ENCODE results near the gene GYG2. TPM values are rescaled to one million over a fixed set of nuclear protein-coding genes. Genes with fewer than 3 reads are reported as not detected.
"Not testable (repeated sequence)": the region's sequence is repeated elsewhere in the genome, so short reads cannot be mapped to it uniquely, and the experiment has no call there.

The GYG2 gene
- not detected for total RNA-seq

DNA sequence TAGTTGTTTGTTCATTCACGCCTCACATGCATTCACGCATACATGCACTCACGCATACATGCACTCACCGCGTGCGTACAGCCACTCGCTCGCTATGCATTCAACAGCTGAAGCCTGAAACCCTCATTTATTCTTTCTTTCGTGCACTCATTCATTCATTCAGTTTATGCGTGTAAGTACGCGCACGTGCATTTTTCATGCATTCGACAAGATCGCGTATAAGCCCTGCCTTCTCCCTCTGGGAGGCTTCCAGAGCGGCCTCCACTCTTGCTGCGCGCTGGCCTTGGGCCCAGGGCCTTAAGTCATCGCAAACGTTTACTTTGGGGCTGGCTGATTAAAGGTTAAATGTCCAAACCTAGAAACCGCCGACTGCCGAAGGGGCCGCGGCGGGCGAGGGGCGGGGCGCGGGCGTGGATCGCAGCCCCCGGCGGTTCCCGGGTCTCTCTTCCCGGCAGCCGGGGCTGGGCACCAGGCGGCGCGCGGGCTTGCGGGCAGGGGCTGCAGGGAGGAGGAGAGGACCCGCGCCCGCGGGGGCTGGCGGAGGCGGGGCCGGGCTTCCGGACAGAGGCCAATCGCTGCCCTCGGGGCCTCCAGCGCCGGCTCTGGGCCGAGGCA is at the start of gene GYG2:
Gene GYG2, plus strand, starts transcription at position 587 of the 615 bp plus-strand sequence. CDS start 1,259 bp downstream, outside the sequence.
- no peaks in the 10 kb centered on the region for H3K36me3 Mint-ChIP-seq
- H3K27ac Mint-ChIP-seq = no peak within 1 kb of the TSS
- H3K4me3 Mint-ChIP-seq = no peak within 1 kb of the TSS
- H3K9me3 Mint-ChIP-seq = no peaks in the 10 kb centered on the region
- DNase-seq = no peak
- peaks cover 19% of the 10 kb centered on the region for H3K27me3 Mint-ChIP-seq
- no peaks in the 10 kb centered on the region for H3K4me1 Mint-ChIP-seq

DNA sequence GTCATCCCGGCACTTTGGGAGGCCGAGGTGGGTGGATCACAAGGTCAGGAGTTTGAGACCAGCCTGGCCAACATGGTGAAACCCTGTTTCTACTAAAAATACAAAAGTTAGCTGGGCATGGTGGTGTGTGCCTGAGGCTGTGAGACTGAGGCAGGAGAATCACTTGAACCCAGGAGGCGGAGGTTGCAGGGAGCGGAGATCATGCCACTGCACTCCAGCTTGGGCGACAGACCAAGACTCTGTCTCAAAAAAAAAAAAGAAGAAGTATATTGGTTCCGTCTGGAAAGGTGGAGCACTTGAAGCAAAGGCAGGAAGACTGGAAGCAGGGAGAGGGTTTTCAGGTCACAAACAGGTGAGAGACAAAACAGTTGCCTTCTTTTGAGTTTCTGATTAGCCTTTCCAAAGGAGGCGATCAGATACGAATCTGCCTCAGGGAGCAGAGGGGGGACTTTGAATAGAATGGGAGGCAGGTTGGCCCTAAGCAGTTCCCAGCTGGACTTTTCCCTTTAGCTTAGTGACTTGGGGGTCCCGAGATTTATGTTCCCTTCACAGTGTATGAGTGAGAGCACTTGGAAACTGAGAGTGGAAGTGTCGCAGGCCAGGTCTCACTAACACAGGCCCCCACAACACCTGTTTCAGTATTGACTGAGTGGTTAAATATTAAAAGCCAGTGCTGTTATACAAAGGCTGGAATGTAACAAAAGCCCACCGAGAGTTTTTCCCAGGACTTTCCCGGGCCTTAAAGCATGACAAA is 48.1 kb upstream of the GYG2 start:
- H3K9me3 Mint-ChIP-seq, H3K36me3 Mint-ChIP-seq, H3K27me3 Mint-ChIP-seq, H3K4me1 Mint-ChIP-seq, DNase-seq, H3K27ac Mint-ChIP-seq, H3K4me3 Mint-ChIP-seq: not testable (repeated sequence)

DNA sequence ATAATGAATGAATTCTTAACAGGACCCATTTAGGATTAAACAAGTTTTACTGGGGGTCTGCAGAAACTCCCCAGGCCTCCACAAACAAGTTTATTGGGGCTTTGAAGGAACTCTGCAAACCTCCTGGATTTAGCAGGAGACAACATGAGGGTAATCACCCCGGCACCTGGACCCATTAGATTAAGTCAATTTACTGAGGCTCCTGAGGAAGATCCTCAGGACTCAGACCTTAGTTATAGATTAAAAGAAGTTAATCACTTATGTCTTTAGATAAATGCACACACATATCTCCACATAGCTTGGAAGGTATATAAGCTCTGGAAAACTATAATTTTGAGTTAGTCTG is 47.5 kb upstream of the GYG2 start:
- no peaks in the 10 kb centered on the region for H3K9me3 Mint-ChIP-seq
- H3K27me3 Mint-ChIP-seq = no peaks in the 10 kb centered on the region
- DNase-seq = no peak
- no peak overlapping the region for H3K4me3 Mint-ChIP-seq
- peaks cover 6% of the 10 kb centered on the region for H3K4me1 Mint-ChIP-seq
- no peaks in the 10 kb centered on the region for H3K36me3 Mint-ChIP-seq
- no peak overlapping the region for H3K27ac Mint-ChIP-seq

DNA sequence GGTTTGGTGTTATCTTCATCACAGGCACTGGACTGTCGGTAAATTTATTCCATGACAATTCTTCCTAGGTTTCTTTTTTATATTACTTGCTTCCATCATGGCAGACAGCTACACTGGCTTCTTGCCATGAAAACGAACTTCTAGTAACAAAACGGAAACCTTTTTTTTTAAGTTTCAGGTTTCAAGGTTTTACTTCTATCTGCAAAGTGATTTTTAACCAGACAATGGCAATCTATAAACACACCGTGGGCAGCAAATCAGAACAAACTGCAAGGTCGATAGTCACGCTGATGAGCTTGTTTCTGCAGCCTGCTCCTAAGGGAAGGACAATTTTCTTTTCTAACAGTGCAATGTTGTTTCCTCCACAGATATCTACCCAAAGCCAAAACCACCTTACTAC is 47.0 kb upstream of the GYG2 start:
- Mint-ChIP-seq H3K27ac (no peak overlapping the region), H3K36me3 (no peaks in the 10 kb centered on the region)

DNA sequence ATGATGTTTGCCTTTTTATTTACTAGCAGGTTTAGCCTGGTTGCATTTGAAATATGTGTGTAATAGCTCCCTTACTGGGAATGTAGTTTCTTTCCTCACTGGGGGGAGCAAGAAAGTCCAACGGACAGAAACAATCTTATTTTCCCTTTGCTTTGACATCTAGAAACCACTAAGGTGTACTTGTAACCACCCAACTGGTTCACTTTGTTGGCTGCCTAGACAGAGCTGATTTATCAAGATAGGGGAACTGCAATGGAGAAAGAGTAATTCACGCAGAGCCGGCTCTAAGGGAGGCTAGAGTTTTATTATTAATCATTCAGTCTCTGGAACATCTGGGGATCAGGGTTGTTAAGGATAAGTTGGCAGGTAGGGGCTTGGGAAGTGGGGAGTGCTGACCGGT is 46.6 kb upstream of the GYG2 start:
- no peak for DNase-seq
- no peak overlapping the region for H3K4me3 Mint-ChIP-seq
- H3K27me3 Mint-ChIP-seq = no peaks in the 10 kb centered on the region
- H3K27ac Mint-ChIP-seq = no peak overlapping the region
- no peaks in the 10 kb centered on the region for H3K36me3 Mint-ChIP-seq
- H3K4me1 Mint-ChIP-seq = peaks cover 6% of the 10 kb centered on the region
- H3K9me3 Mint-ChIP-seq = no peaks in the 10 kb centered on the region

More for the DNA sequence above, 47.0 kb upstream of the GYG2 start:
- Mint-ChIP-seq H3K27me3 (no peaks in the 10 kb centered on the region), H3K4me3 (no peak overlapping the region), H3K4me1 (peaks cover 6% of the 10 kb centered on the region), H3K9me3 (no peaks in the 10 kb centered on the region)
- no peak for DNase-seq

DNA sequence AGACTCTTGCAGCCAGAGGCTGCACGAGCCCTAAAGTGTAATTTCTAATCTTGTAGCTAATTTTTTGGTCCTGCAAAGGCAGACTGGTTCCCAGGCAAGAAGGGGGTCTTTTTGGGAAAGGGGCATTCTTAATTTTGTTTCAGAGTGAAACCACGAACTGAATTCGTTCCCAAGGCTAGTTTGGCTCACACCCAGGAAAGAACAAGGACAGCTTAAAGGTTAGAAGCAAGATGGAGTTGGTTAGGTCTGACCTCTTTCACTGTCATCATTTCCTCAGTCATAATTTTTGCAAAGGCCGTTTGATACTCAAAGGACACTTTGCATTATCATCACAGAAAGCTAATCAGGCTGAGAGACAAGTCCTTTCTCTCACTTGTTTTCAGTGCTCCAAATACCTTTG is 46.0 kb upstream of the GYG2 start:
- peaks cover 6% of the 10 kb centered on the region for H3K4me1 Mint-ChIP-seq
- no peaks in the 10 kb centered on the region for H3K36me3 Mint-ChIP-seq
- no peak overlapping the region for H3K4me3 Mint-ChIP-seq
- no peaks in the 10 kb centered on the region for H3K27me3 Mint-ChIP-seq
- DNase-seq = no peak
- H3K27ac Mint-ChIP-seq = no peak overlapping the region
- H3K9me3 Mint-ChIP-seq = no peaks in the 10 kb centered on the region

DNA sequence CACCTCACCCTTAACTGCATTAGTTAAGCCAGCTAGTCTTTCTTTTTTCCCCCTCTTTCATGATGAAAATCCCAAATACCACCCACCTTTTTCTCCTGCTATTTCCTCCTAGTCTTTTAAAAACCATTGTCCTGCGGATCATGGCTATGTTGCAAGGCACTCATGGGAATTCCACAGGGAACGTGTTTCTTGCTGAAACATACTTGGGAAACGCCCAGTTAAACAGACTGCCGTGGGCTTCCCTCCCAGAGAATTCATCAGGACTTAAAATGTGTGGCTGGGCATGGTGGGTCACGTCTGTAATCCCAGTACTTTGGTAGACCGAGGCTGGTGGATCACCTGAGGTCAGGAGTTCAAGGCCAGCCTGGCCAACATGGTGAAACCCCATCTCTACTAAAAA is 44.7 kb upstream of the GYG2 start:
- Mint-ChIP-seq H3K9me3 (no peaks in the 10 kb centered on the region), H3K36me3 (no peaks in the 10 kb centered on the region), H3K27me3 (no peaks in the 10 kb centered on the region), H3K4me3 (no peak overlapping the region), H3K4me1 (peaks cover 6% of the 10 kb centered on the region), H3K27ac (no peak overlapping the region)
- no peak for DNase-seq

DNA sequence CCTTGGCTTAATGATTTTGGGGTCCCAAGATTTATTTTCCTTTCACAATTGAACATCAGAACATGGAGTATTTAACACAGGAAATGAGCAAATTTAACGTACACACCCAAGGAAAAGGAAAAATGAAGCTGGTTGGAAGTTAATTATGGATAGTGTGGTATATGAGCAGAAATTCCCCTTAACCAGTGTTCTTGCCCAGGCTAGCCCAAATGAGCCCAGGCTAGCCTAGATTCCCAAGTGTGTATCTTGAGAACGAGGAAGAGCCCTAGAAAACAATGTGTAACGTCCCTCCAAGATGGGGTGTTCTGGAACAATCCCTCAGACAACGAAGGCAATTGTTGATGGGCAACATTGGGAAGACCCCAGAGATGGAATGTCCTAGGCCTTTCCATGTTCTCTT is 43.2 kb upstream of the GYG2 start:
- peaks cover 6% of the 10 kb centered on the region for H3K4me1 Mint-ChIP-seq
- no peak overlapping the region for H3K27ac Mint-ChIP-seq
- H3K27me3 Mint-ChIP-seq = no peaks in the 10 kb centered on the region
- no peak overlapping the region for H3K4me3 Mint-ChIP-seq
- DNase-seq = no peak
- H3K36me3 Mint-ChIP-seq = no peaks in the 10 kb centered on the region
- H3K9me3 Mint-ChIP-seq = no peaks in the 10 kb centered on the region

DNA sequence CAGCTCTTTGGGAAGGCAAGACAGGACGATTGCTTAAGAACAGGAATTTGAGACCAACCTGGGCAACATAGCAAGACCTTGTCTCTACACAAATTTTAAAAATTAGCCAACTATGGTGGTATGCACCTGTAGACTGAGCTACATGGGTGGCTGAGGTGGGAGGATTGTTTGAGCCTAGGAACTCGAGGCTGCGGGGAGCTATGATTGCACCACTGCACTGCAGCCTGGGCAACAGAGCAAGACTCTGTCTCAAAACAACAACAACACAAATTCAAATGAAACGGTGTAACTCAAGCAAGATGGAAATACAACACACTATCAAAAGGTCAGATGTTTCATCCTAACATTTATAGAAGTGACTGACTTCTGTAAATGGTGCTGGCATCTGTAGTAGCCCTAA is 39.8 kb upstream of the GYG2 start:
- DNase-seq = no peak
- Mint-ChIP-seq H3K4me3 (no peak overlapping the region), H3K27ac (no peak overlapping the region), H3K9me3 (no peaks in the 10 kb centered on the region), H3K36me3 (no peaks in the 10 kb centered on the region), H3K27me3 (no peaks in the 10 kb centered on the region), H3K4me1 (no peaks in the 10 kb centered on the region)

DNA sequence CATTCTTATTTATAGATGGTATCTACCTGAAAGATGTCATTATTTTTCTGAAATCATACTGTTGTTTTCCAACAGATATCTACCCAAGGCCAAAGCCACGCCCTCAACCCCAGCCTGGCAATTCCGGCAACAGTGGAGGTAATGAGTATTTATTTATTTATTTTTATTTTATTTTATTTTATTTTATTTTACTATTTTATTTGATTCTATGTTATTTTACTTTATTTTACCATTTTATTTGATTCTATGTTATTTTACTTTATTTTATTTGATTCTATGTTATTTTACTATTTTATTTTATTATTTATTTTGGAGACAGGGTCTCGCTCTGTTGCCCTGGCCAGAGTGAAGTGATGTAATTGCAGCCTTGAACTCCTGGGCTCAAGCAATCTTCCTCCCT is 39.2 kb upstream of the GYG2 start:
- Mint-ChIP-seq H3K27ac (no peak overlapping the region), H3K36me3 (no peaks in the 10 kb centered on the region), H3K27me3 (no peaks in the 10 kb centered on the region), H3K9me3 (no peaks in the 10 kb centered on the region), H3K4me3 (no peak overlapping the region), H3K4me1 (no peaks in the 10 kb centered on the region)
- DNase-seq = no peak

DNA sequence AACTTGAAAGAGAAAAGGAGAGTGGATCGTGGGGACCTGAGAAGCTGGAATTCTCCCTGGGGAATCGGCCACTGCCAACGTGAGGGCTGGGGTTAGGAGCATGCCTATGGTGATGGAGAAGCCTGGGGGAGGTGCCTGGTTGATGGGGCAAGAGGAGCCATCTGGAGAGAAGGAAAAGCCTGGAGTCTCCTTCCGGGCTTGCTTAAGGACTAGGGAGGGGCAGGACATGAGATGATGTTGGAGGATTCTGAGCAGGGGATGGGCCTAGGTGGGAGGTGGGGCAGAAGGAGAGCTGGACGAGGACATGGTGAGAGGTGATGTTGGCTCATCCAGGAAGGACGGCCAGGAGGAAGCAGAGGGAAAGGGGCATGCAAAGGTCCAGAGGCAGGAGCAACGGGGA is 35.0 kb upstream of the GYG2 start:
- Mint-ChIP-seq H3K4me1 (no peaks in the 10 kb centered on the region), H3K27ac (no peak overlapping the region), H3K4me3 (no peak overlapping the region), H3K9me3 (no peaks in the 10 kb centered on the region), H3K27me3 (no peaks in the 10 kb centered on the region), H3K36me3 (no peaks in the 10 kb centered on the region)
- DNase-seq = no peak

DNA sequence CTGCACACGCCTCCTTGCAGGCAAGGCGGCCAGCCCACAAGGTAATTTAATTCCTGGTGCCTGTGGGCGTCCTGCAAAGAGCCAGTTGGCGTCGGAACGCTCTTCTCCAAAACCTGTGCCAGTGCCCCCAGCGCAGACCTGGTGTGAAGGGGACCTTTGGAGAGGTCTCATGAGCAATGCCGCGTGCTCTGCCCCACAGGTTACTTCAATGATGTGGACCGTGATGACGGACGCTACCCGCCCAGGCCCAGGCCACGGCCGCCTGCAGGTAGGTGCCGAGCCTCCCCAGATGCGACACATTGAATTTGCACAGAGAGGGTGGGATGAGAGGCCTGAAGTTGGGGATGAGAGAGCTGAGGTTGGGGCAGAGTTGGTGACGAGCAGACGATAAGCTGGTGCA is 34.4 kb upstream of the GYG2 start:
- H3K27ac Mint-ChIP-seq = no peak overlapping the region
- H3K27me3 Mint-ChIP-seq = no peaks in the 10 kb centered on the region
- no peak overlapping the region for H3K4me3 Mint-ChIP-seq
- DNase-seq = no peak
- H3K9me3 Mint-ChIP-seq = no peaks in the 10 kb centered on the region
- H3K36me3 Mint-ChIP-seq = no peaks in the 10 kb centered on the region
- H3K4me1 Mint-ChIP-seq = no peaks in the 10 kb centered on the region

DNA sequence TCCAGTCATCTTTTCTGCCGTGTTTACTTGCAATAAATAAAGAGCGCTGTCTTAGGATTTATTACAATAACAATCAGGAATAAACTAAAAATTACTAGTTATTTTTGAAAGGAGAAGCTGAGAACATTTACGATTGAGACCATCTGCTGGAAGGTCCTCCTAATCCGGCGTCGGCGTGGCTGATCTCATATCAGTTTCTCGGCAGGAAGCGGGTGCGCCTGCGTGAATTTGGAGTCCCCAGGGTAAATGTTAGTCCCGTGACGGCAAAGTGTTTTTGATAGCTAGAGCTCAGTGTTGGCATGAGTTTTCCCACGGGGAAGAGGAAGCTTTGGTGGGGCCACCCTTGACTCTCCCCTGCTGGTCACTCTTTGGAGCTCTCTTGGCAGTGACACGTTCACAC is 31.9 kb upstream of the GYG2 start:
- H3K4me1 Mint-ChIP-seq, H3K36me3 Mint-ChIP-seq, H3K27me3 Mint-ChIP-seq, H3K9me3 Mint-ChIP-seq, H3K27ac Mint-ChIP-seq, DNase-seq, H3K4me3 Mint-ChIP-seq: not testable (repeated sequence)

DNA sequence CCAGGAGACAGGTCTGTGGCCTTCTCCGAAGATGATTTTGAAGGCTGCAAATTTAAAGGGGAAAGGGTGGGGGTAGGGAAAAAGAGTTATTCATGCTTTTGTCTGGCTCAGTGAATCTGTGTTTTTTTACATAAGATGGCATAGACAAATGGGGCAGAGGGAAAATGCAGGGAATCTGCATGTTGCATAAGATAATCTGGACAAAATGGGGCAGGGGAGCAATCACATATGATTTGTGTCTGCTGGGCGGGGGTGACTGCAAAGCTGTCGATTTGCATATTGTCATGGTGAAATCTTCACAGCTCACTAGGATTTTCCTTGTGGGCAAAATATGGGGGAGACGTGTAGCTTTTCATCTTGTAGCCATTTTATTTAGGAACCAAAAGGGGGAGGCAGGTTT is 29.4 kb upstream of the GYG2 start:
- H3K9me3 Mint-ChIP-seq = no peaks in the 10 kb centered on the region
- H3K4me3 Mint-ChIP-seq = no peak overlapping the region
- no peaks in the 10 kb centered on the region for H3K27me3 Mint-ChIP-seq
- H3K27ac Mint-ChIP-seq = no peak overlapping the region
- H3K36me3 Mint-ChIP-seq = no peaks in the 10 kb centered on the region
- DNase-seq = no peak
- H3K4me1 Mint-ChIP-seq = no peaks in the 10 kb centered on the region

DNA sequence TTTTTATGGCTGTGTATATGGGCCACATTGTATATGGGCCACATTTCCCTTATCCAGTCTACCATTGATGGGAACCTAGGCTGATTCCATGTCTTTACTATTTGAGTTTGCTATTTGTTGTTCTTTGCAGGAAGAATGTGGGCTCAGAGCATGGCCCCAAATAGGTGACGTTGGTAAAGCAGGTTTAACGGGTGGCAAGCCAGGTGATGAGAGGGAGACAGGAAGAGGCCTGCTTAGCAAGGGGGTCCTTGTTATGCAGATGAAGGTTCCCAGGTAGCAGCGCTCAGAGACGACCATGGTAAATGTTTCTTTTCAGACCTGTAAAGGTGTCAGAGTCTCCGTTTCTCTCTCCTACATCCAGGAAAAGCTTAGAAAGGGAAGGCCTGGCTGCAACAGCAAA is 28.8 kb upstream of the GYG2 start:
- DNase-seq, H3K4me3 Mint-ChIP-seq, H3K36me3 Mint-ChIP-seq, H3K9me3 Mint-ChIP-seq, H3K27ac Mint-ChIP-seq, H3K4me1 Mint-ChIP-seq, H3K27me3 Mint-ChIP-seq: not testable (repeated sequence)

DNA sequence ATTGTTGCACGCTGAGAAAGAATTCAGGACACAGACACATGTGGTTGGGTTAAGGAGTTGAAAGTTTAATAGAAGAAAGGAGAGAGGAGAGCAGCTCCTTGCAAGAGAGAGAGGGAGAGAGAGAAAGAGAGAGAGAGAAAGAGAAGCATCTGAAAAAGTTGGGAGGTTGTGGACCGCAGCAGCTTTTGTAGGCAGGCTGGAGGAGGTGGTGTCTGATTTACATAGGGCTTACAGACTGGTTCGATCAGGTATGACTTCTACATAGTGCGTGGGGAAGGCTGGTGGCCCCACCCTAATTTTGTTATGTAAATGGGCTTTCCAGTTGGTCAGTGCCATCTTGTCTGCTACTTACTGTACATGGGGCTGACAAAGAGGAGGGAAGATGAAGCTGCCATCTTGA is 27.5 kb upstream of the GYG2 start:
- Mint-ChIP-seq H3K27me3 (no peaks in the 10 kb centered on the region), H3K27ac (no peak overlapping the region), H3K4me3 (no peak overlapping the region), H3K36me3 (no peaks in the 10 kb centered on the region), H3K9me3 (no peaks in the 10 kb centered on the region), H3K4me1 (no peaks in the 10 kb centered on the region)
- no peak for DNase-seq
